GM19193 (cell line): ENCODE data around the gene PDCD2L.

ENCODE experiments used
- POLR2A ChIP-seq: IDR thresholded peaks from 4 replicates; pipeline ENCODE4 v1.6.1; 2011; ENCODE audit not compliant: insufficient read depth, insufficient read length; ENCODE audit errors: extremely low read depth

PDCD2L gene

GRCh38 chr19:34404109-34404909, at the start of gene PDCD2L:
Gene PDCD2L (plus strand): TSS chr19:34404399. CDS start chr19:34404431, 32 bp downstream.
- peak; percentile 89 for TF ChIP-seq POLR2A

DNA sequence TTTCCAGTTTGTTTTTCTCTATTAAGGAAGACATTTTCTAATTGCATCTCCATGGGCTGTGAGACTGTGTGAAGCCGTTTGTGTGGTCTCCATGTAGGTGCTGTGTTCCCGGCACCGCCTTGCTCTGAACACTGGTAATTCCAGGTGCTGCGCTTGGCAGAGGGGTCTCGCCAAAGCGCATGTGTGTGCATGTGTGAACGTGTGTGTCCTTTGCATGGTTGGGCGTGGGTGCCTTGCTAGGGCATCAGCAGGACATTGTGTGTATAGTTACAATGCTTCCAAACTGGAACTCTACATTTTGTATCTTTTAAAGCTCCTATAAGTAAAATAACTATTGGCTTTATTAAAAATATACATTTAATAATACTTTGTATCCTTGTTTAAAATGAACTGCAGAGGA, 49.0 kb upstream of the PDCD2L start:
- TF ChIP-seq POLR2A = no peak

GRCh38 chr19:34356875-34357274, 47.3 kb upstream of the PDCD2L start:
- no peak for TF ChIP-seq POLR2A

GRCh38 chr19:34357431-34357830, 46.8 kb upstream of the PDCD2L start:
- TF ChIP-seq POLR2A = no peak

- peak; percentile 69 for TF ChIP-seq POLR2A
Observed at GRCh38 chr19:34359140-34359953, 44.9 kb upstream of the PDCD2L start.

- no peak for TF ChIP-seq POLR2A
Observed at GRCh38 chr19:34359954-34360315, 44.3 kb upstream of the PDCD2L start.

DNA sequence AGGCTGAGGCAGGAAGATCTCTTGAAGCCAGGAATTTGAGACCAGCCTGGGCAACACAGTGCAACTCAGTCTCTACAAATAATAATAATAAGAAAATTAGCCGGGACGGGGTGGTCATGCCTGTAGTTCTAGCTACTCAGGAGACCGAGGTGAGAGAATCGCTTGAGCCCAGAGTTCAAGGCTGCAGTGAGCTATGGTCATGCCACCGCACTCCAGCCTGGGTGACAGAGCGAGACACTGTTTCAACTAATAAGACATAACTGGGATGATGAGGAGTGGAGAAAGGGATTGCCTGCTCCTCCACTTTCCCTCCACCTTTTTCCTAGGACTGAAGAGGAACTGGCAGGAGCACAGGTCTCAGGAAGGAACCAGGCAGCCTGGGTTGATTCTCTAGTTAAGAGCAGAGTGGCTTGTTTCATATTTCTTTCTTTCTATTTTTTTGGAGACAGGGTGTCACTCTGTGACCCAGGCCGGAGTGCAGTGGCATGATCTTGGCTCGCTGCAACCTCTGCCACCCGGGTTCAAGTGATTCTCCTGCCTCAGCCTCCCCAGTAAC, 43.8 kb upstream of the PDCD2L start:
- TF ChIP-seq POLR2A = no peak

- TF ChIP-seq POLR2A = no peak
Observed at GRCh38 chr19:34362679-34363069, 41.5 kb upstream of the PDCD2L start.

DNA sequence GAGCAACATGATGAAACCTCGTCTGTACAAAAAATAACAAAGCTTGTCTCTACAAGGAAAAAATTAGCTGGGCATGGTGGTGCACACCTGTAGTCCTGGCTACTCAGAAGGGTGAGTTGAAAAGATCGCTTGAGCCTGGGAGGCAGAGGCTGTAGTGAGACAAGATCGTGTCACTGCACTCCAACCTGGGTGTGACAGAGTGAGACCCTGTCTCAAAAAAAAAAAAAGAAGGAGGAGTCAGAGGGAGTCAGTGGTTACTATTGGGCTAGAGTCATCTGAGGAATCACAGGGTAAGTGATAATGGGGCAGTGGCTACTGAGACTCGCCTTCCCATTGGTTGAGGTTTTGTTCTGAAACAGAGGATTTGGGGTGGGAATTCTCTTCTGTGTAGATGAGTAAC, 41.1 kb upstream of the PDCD2L start:
- no peak for TF ChIP-seq POLR2A

- TF ChIP-seq POLR2A = no peak
Observed at GRCh38 chr19:34363930-34364329, 40.3 kb upstream of the PDCD2L start.

DNA sequence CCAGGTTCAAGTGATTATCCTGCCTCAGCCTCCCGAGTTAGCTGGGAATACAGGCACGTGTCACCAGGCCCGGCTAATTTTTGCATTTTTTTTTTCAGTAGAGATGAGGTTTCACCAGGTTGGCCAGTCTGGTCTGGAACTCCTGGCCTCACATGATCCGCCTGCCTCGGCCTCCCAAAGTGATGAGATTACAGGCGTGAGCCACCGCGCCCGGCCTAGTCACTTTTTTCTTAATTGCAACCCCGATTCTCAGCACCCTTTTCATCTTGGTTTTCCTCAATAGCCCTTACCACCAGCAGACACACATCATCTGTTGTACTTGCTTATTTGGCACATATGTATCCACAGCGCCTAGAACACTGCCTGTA, 39.8 kb upstream of the PDCD2L start:
- no peak for TF ChIP-seq POLR2A

DNA sequence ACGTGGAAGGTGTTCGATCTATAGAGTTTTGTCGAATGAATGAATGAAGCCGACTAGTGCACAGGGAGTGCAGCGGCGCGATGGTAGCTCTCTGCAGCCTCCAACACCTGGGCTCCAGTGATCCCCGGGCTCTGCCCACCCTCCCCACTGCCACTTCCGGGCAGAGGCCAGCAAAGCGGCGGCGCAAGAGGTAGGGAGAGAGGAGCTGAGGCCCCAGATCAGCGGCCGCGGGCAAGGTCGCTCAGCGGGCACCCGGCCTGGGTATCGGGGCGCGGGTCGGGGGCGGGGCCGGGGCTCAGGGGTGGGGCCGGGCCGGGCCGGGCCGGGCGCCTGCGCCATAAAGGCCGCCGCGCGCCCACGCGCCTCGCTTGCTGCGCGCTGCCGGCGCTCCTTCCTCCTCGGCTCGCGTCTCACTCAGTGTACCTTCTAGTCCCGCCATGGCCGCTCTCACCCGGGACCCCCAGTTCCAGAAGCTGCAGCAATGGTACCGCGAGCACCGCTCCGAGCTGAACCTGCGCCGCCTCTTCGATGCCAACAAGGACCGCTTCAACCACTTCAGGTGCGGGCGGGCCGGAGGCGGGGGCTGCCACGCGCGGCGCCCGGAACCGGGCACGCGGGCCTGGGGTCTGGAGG, 39.3 kb upstream of the PDCD2L start, which contains the start of gene GPI:
TSS of gene GPI (plus strand) at position 367 of the 633 bp plus-strand sequence. CDS start at position 438, 71 bp downstream.
- TF ChIP-seq POLR2A = peak; percentile 86

GRCh38 chr19:34365463-34366401, 38.5 kb upstream of the PDCD2L start:
- TF ChIP-seq POLR2A = no peak

- no peak for TF ChIP-seq POLR2A
Observed at GRCh38 chr19:34366738-34367623, 37.2 kb upstream of the PDCD2L start.

DNA sequence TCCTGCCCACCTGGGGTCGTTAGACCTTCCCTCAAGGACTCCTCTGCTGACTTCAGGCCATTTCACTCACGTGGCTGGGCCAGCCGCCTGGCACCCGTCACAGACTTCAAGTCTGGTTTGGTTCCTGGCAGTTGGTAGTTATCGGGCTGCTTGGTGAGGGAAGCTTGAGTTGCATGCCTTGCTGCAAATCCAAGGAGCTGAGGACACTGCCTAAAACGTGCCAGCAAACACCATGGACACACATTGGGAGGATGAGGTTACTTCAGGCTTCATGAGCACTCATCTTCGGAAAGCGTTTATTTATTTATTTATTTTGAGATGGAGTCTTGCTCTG, 36.6 kb upstream of the PDCD2L start:
- no peak for TF ChIP-seq POLR2A
